H9 (cell line): ENCODE results near the gene GALNT17. TPM values are rescaled to one million over a fixed set of nuclear protein-coding genes. Genes with fewer than 3 reads are reported as not detected.

Experiments used
- DNase-seq: peaks from one replicate; pipeline ENCODE4 v3.0.0-alpha.2; 2017
- H2AFZ ChIP-seq: one replicate; pipeline ENCODE4 v1.6.1; 2013; ENCODE audit warnings: mild to moderate bottlenecking, low read length, control low read depth, moderate library complexity
- H2AK5ac ChIP-seq: 2 replicates; pipeline ENCODE4 v1.6.1; 2013; ENCODE audit warnings: low read length, control low read depth, mixed read lengths; ENCODE audit not compliant: insufficient read length
- H2BK120ac ChIP-seq: one replicate; pipeline ENCODE4 v1.6.1; 2013; ENCODE audit warnings: low read depth, mild to moderate bottlenecking, low read length, control low read depth, inconsistent platforms; ENCODE audit not compliant: poor library complexity, severe bottlenecking
- H2BK12ac ChIP-seq: 2 replicates; pipeline ENCODE4 v1.6.1; 2013; ENCODE audit warnings: low read length, control low read depth, mixed read lengths, low read depth; ENCODE audit not compliant: insufficient read length
- H2BK15ac ChIP-seq: 2 replicates; pipeline ENCODE4 v1.6.1; 2013; ENCODE audit warnings: low read depth, low read length, control low read depth
- H2BK20ac ChIP-seq: one replicate; pipeline ENCODE4 v1.6.1; 2013; ENCODE audit warnings: low read depth, mild to moderate bottlenecking, low read length, control low read depth, inconsistent platforms; ENCODE audit not compliant: poor library complexity, severe bottlenecking
- H2BK5ac ChIP-seq: 2 replicates; pipeline ENCODE4 v1.6.1; 2013; ENCODE audit warnings: low read length, control low read depth, mixed read lengths; ENCODE audit not compliant: insufficient read length
- H3K14ac ChIP-seq: 2 replicates; pipeline ENCODE4 v1.6.1; 2013; ENCODE audit warnings: low read length, control low read depth; ENCODE audit not compliant: insufficient read depth
- H3K18ac ChIP-seq: 2 replicates; pipeline ENCODE4 v1.6.1; 2013; ENCODE audit warnings: low read depth, mild to moderate bottlenecking, mixed read lengths, low read length, control low read depth; ENCODE audit not compliant: insufficient read length
- H3K23ac ChIP-seq: 2 replicates; pipeline ENCODE4 v1.6.1; 2013; ENCODE audit warnings: low read length, control low read depth, mixed read lengths, low read depth; ENCODE audit not compliant: insufficient read length
- H3K23me2 ChIP-seq: 2 replicates; pipeline ENCODE4 v1.6.1; 2013; ENCODE audit warnings: low read depth, mild to moderate bottlenecking, mixed read lengths, low read length, control low read depth; ENCODE audit not compliant: insufficient read length, poor library complexity, severe bottlenecking
- H3K27ac ChIP-seq: 2 replicates; pipeline ENCODE4 v1.5.1; 2013; ENCODE audit warnings: low read length, control low read depth, mixed read lengths, low read depth; ENCODE audit not compliant: insufficient read length
- H3K27me3 ChIP-seq: 2 replicates; pipeline ENCODE4 v1.6.1; 2013; ENCODE audit warnings: low read length, control low read depth, inconsistent platforms; ENCODE audit not compliant: insufficient read depth
- H3K4ac ChIP-seq: 2 replicates; pipeline ENCODE4 v1.6.1; 2013; ENCODE audit warnings: low read depth, mild to moderate bottlenecking, control low read depth, inconsistent platforms, low read length, moderate library complexity
- H3K4me1 ChIP-seq: 2 replicates; pipeline ENCODE4 v1.6.1; 2013; ENCODE audit warnings: low read length, control low read depth, inconsistent platforms; ENCODE audit not compliant: insufficient read depth
- H3K4me2 ChIP-seq: 2 replicates; pipeline ENCODE4 v1.6.1; 2013; ENCODE audit warnings: low read length, control low read depth, mixed read lengths; ENCODE audit not compliant: insufficient read length, insufficient read depth
- H3K56ac ChIP-seq: 2 replicates; pipeline ENCODE4 v1.6.1; 2013; ENCODE audit warnings: low read depth, mild to moderate bottlenecking, mixed read lengths, low read length, control low read depth; ENCODE audit not compliant: insufficient read length
- H3K79me1 ChIP-seq: 2 replicates; pipeline ENCODE4 v1.6.1; 2013; ENCODE audit warnings: low read depth, mild to moderate bottlenecking, moderate library complexity, low read length, control low read depth, inconsistent platforms; ENCODE audit not compliant: insufficient read depth, poor library complexity, severe bottlenecking
- H3K79me2 ChIP-seq: 2 replicates; pipeline ENCODE4 v1.6.1; 2013; ENCODE audit warnings: low read length, control low read depth, inconsistent platforms; ENCODE audit not compliant: insufficient read depth
- H3K9ac ChIP-seq: 2 replicates; pipeline ENCODE4 v1.6.1; 2013; ENCODE audit warnings: low read length, control low read depth, mixed read lengths; ENCODE audit not compliant: insufficient read length; ENCODE audit errors: extremely low read depth
- H3K9me3 ChIP-seq: one replicate; pipeline ENCODE4 v1.6.1; 2013; ENCODE audit warnings: low read depth, low read length, inconsistent platforms; ENCODE audit not compliant: control insufficient read depth
- H3T11ph ChIP-seq: one replicate; pipeline ENCODE4 v1.6.1; 2013; ENCODE audit warnings: mild to moderate bottlenecking, low read length, control low read depth, inconsistent platforms
- H4K20me1 ChIP-seq: one replicate; pipeline ENCODE4 v1.6.1; 2013; ENCODE audit not compliant: control insufficient read depth, insufficient read length, insufficient read depth
- H4K5ac ChIP-seq: 2 replicates; pipeline ENCODE4 v1.6.1; 2013; ENCODE audit warnings: low read depth, mild to moderate bottlenecking, mixed read lengths, low read length, control low read depth; ENCODE audit not compliant: insufficient read length
- H4K8ac ChIP-seq: replicated peaks from 2 replicates; pipeline ENCODE4 v1.6.1; 2013; ENCODE audit warnings: low read length, control low read depth, mixed read lengths, low read depth; ENCODE audit not compliant: insufficient read length
- H4K91ac ChIP-seq: 2 replicates; pipeline ENCODE4 v1.6.1; 2013; ENCODE audit warnings: low read depth, mild to moderate bottlenecking, moderate library complexity, mixed read lengths, low read length, control low read depth; ENCODE audit not compliant: insufficient read length
- H3K27ac Mint-ChIP-seq, 3 experiments: 2 replicates in 2 of 3; 3 replicates in 1 of 3; pipeline ENCODE4 v1.8.0; 2020 to 2021; ENCODE audit warnings: mixed read lengths in 3 of 3, mild to moderate bottlenecking in 1 of 3, moderate library complexity in 1 of 3
- H3K27me3 Mint-ChIP-seq: 2 replicates; pipeline ENCODE4 v1.8.0; 2021; ENCODE audit warnings: low read depth, mild to moderate bottlenecking, moderate library complexity, mixed read lengths
- H3K36me3 Mint-ChIP-seq, 3 experiments: 2 replicates in 2 of 3; 3 replicates in 1 of 3; pipeline ENCODE4 v1.8.0; 2020 to 2021; ENCODE audit warnings: low read depth in 3 of 3, mixed read lengths in 3 of 3; ENCODE audit not compliant: insufficient read depth in 1 of 3
- H3K4me1 Mint-ChIP-seq, 2 experiments: 2 replicates each; pipeline ENCODE4 v1.8.0; 2020; ENCODE audit warnings: mixed read lengths in 2 of 2
- H3K4me3 Mint-ChIP-seq, 2 experiments: 2 replicates in 1 of 2; 3 replicates in 1 of 2; pipeline ENCODE4 v1.8.0; 2020 to 2021; ENCODE audit warnings: mild to moderate bottlenecking in 2 of 2, mixed read lengths in 2 of 2, moderate library complexity in 1 of 2
- H3K9me3 Mint-ChIP-seq, 2 experiments: 2 replicates in 1 of 2; 3 replicates in 1 of 2; pipeline ENCODE4 v1.8.0; 2020; ENCODE audit warnings: mild to moderate bottlenecking in 2 of 2, mixed read lengths in 2 of 2, moderate library complexity in 1 of 2
- WGBS: extraction: QIAGEN DNeasy Blood & Tissue Kit; methylation state at CpG from one replicate; pipeline ENCODE4 v1.1.7; 2013; ENCODE audit warnings: missing lambda C conversion rate, low lambda C conversion rate, mixed read lengths; ENCODE audit not compliant: insufficient read length; ENCODE audit errors: extremely low coverage; 5-methylcytosine and 5-hydroxymethylcytosine counted together
- total RNA-seq: library from RNA; stranded (reverse); gene quantifications from 2 replicates; pipeline ENCODE4 v1.2.1, GENCODE V29; 2021
- TF ChIP-seq, protein P1 (sequence below): fragments of 200-600 bp; sonication (generic); conservative IDR thresholded peaks from 3 replicates; pipeline ENCODE4 v1.8.0; 2021; ENCODE audit warnings: antibody characterized with exemption, mild to moderate bottlenecking

GALNT17 gene
- total RNA-seq, 1 experiment from 2014 or later: 43.2 TPM

GRCh38 chr7:71348821-71349681, 217.1 kb downstream of the GALNT17 start:
- Histone ChIP-seq H4K8ac (no peak overlapping the region), H4K91ac (no peak overlapping the region), H3K56ac (no peak overlapping the region), H3K4ac (no peak overlapping the region), H4K20me1 (no peaks in the 10 kb centered on the region), H2BK120ac (no peak overlapping the region), H3T11ph (no peak overlapping the region), H2BK15ac (no peak overlapping the region), H3K79me1 (peaks cover 5% of the 10 kb centered on the region), H3K9me3 (peaks cover 3% of the 10 kb centered on the region), H2BK12ac (no peak overlapping the region), H3K18ac (no peak overlapping the region), H3K79me2 (peaks cover 7% of the 10 kb centered on the region), H3K9ac (no peak overlapping the region), H3K14ac (no peak overlapping the region), H3K4me2 (no peak overlapping the region), H2AFZ (no peak overlapping the region), H2AK5ac (no peak overlapping the region), H3K27me3 (no peaks in the 10 kb centered on the region), H3K4me1 (no peaks in the 10 kb centered on the region; the same call in 1 of the 2 replicates), H2BK5ac (no peak overlapping the region), H2BK20ac (no peak overlapping the region), H4K5ac (no peak overlapping the region), H3K27ac (no peak overlapping the region), H3K23ac (no peak overlapping the region), H3K23me2 (no peaks in the 10 kb centered on the region)
- Mint-ChIP-seq H3K4me1 (peaks cover 32 to 33% of the 10 kb centered on the region in 2 experiments), H3K27me3 (no peaks in the 10 kb centered on the region; the same call in 1 of the 2 replicates), H3K27ac (peak overlapping the region; percentile 10 to 94 (median 92)), H3K4me3 (no peak overlapping the region; a peak in 1 of 5 replicates), H3K36me3 (peaks cover 30 to 42% (median 34%) of the 10 kb centered on the region in 3 experiments), H3K9me3 (peaks cover 30% of the 10 kb centered on the region in 2 experiments)
- TF ChIP-seq, protein P1, sequence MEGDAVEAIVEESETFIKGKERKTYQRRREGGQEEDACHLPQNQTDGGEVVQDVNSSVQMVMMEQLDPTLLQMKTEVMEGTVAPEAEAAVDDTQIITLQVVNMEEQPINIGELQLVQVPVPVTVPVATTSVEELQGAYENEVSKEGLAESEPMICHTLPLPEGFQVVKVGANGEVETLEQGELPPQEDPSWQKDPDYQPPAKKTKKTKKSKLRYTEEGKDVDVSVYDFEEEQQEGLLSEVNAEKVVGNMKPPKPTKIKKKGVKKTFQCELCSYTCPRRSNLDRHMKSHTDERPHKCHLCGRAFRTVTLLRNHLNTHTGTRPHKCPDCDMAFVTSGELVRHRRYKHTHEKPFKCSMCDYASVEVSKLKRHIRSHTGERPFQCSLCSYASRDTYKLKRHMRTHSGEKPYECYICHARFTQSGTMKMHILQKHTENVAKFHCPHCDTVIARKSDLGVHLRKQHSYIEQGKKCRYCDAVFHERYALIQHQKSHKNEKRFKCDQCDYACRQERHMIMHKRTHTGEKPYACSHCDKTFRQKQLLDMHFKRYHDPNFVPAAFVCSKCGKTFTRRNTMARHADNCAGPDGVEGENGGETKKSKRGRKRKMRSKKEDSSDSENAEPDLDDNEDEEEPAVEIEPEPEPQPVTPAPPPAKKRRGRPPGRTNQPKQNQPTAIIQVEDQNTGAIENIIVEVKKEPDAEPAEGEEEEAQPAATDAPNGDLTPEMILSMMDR: no peak
- no peak for DNase-seq
- no CpG with 5 or more reads among the region's 16 CpGs for WGBS
